Adrenal gland (tissue), 5 donors: ENCODE results near the gene SIDT1.

Source experiments
- CTCF ChIP-seq, 6 experiments: fragments of 450-650 bp in 4 of 6; fragments of 200-600 bp in 2 of 6; sonication (generic) in 1 of 6; IDR thresholded peaks; 1 replicate in 5 of 6; 2 replicates in 1 of 6; pipeline versions ENCODE4 v1.5.1 to v1.8.0; 2016 to 2021; ENCODE audit warnings: antibody characterized with exemption in 6 of 6, mild to moderate bottlenecking in 2 of 6, moderate library complexity in 1 of 6
- POLR2A ChIP-seq, 2 donors: fragments of 450-650 bp; IDR thresholded peaks; one replicate each; pipeline ENCODE4 v1.6.1; 2017; ENCODE audit warnings: antibody characterized with exemption in 2 of 2, mild to moderate bottlenecking in 2 of 2, moderate library complexity in 1 of 2
- donor health status: DM: no; HTN: no; CAD: no.

GRCh38 chr3:113663761-113664160, 131.4 kb downstream of the SIDT1 start:
- TF ChIP-seq POLR2A (IDR thresholded peaks at IDR 0.05) (no peak), CTCF (IDR thresholded peaks at IDR 0.05) (no peak)
